GM18868 (cell line): ENCODE measurements around the gene ZNF841.
"Not testable (repeated sequence)": the region's sequence is repeated elsewhere in the genome, so short reads cannot be mapped to it uniquely, and the experiment has no call there.

ENCODE experiments used
- ATAC-seq: cut with Tn5 transposase; IDR thresholded peaks from one replicate; pipeline ENCODE4 v1.9.1; 2021; ENCODE audit warnings: mild to moderate bottlenecking, moderate library complexity; ENCODE audit not compliant: unreplicated experiment

ZNF841 gene

GRCh38 chr19:52095172-52096014, at the start of gene ZNF841:
ZNF841 (minus strand) TSS chr19:52095765; CDS start chr19:52084801, 10,964 bp downstream.
- ATAC-seq: peak; percentile 71

DNA sequence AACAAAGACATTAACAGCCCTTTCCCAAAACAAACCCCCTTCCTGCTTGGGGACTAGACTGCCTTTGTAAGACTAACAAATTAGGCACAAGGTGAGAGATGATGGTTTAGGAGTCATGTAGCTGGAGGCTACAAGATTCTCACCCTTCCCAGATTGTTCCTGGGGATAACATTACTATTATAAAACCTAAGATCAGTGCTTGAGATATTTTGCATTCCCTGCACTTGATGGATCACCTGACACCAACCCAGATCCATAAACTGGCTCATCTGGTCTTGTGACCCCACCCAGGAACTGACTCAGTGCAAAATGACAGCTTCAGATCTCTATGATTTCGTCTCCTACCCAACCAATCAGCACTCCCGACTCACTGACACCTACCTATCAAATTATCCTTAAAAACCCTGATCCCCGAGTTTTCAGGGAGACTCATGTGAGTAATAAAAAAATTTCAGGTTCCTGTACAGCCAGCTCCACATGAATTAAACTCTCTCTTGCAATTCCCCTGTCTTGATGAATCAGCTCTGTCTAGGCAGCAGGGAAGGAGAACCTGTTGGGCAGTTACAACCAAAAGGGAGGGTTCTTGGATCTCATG, 46.5 kb upstream of the ZNF841 start:
- ATAC-seq: no peak

- ATAC-seq: no peak
Measured at GRCh38 chr19:52141203-52141602, 45.6 kb upstream of the ZNF841 start.

DNA sequence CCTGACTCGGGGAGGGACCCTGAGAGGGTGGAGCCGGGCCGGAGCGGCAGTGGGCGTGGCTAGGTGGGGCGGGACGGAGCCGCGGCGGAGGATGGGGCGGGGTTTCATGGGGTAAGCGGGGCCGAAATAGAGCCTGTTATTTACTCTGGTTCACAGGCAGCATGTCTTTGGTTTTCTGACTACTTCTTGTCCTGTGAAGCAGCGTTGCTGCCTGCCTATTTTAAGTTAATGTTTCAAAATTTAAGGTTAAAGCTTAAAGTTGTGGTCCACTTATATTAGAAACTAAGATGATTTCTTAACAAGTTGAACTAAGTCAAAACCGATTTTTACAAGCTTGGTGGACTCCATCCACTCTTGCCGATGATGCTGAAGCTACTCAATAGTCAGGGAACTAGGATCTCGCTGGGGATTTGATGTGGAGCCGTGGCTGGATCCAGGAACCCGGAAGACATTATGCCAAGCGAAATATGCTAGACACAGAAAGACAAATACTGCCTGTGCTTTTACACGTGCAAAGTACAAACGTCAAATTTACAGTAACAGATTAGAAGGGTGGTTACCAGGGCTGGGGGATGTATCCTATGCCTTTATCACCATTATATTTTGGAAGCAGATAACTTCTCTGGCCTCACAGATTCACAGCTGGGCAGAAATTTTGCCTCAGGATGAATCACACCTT, 44.6 kb upstream of the ZNF841 start:
- peak; percentile 94 for ATAC-seq

DNA sequence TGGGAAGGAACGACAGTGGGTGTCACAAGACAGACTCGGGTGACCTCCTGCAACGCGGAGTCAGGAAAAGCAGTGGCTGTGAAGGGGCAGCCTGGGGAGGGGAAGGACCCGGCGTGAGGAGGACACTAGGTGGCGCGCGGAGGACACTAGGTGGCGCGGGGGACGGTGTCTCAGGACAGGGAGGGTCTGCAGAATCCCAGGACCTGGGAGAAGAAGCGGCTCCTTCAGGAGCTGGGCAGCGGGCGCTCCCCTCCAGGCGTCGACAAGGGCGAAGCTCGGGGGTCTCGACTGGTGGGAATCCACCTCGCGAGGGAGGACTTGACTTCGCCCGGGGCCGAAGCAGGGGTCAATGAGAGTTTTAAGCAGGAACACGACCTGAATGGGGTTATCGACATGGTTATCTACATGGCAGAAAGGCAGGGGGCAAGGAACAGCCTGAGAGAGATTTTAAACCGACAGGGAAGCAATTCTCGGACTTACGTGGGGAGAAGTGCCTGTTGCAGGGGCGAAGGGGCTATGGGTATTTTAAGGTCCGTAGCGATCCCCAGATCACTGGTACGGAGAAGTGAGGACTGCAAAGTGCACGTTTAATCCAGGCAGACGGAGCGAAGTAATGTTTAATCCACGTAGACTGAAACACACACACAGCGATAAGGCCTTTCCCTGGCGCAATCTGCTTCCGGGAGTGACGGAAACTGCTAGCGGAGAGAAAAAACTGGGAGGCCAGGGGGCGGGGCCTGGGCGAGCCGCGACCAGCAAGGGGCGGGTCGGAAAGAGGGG, 43.9 kb upstream of the ZNF841 start, which contains the start of gene ZNF616:
Gene ZNF616 (minus strand): TSS at position 687 of the 780 bp plus-strand sequence. CDS start 9,426 bp downstream, outside the sequence.
- ATAC-seq: peak; percentile 67

GRCh38 chr19:52138983-52139251, 43.4 kb upstream of the ZNF841 start:
- no peak for ATAC-seq

- no peak for ATAC-seq
Measured at GRCh38 chr19:52138278-52138982, 42.9 kb upstream of the ZNF841 start.

DNA sequence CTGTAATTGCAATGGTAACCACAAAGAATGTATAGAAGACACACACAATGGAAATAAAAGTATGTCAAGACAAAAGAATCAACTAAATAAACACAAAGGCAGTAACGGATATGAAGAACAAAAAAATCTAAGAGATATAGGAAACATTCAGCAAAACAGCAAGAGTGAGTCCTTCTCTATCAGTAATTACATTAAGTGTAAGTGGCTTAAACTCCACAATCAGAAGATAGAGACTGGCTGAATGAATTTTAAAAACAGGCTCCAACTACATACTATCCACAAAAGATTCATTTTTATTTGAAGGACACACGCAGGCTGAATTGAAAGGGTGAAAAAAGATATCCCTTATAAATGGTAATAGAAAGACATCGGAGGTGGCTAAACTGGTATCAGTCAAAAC, 24.7 kb upstream of the ZNF841 start:
- no peak for ATAC-seq

DNA sequence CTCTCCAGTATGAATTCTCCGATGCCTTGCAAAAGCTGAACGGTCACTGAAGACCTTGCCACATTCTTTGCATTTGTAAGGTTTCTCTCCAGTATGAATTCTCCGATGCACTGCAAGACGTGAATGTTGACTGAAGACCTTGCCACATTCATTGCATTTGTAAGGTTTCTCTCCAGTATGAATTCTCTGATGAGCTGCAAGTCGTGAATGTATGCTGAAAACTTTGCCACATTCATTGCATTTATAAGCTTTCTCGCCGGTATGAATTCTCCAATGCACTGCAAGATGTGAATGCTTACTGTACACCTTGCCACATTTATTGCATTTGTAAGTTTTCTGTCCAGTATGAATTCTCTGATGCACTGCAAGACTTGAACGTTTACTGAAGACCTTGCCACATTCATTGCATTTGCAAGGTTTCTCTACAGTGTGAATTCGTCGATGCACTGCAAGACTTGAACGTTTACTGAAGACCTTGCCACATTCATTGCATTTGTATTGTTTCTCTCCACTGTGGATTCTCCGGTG, 20.0 kb upstream of the ZNF841 start:
- no peak for ATAC-seq

GRCh38 chr19:52114691-52115090, 19.1 kb upstream of the ZNF841 start:
- ATAC-seq: no peak

GRCh38 chr19:52112624-52113023, 17.1 kb upstream of the ZNF841 start:
- ATAC-seq: no peak

DNA sequence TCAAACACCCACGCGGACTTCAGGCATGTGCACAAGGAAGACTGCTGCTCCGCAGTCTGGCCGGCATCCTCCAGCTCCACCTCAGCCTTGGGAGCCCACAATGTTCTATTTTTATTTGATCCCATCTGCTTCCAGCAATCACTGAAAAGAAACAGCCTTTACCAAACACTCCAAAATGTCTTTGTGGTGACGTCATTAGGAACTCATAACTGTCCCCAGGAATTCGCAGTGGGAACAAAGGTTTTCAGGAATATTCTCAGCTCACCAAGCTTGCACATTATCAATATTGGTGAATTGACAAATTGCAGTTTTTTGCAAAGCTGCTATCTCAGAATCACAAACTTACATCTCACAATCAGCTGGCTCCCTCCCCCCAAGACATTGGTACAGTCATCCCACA, 15.2 kb upstream of the ZNF841 start:
- ATAC-seq: no peak

DNA sequence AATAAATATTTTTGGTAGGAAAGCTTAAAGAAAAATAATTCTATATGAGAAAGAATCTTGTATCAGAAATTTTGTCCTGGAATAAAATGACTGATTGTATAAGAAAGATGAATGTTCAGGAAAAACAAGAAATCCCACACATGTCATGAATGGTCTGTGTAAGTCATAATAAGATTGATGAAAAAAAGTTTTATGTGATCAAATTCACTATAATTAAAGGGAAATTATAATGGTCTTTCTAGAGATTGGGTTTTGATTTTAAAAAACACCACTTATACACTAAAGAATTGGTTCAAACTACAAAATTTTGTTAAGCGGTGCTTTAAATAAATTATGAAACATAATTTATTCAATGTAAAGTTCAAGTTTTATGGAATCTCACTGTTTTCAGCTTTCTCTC, 7.2 kb upstream of the ZNF841 start:
- ATAC-seq: no peak

DNA sequence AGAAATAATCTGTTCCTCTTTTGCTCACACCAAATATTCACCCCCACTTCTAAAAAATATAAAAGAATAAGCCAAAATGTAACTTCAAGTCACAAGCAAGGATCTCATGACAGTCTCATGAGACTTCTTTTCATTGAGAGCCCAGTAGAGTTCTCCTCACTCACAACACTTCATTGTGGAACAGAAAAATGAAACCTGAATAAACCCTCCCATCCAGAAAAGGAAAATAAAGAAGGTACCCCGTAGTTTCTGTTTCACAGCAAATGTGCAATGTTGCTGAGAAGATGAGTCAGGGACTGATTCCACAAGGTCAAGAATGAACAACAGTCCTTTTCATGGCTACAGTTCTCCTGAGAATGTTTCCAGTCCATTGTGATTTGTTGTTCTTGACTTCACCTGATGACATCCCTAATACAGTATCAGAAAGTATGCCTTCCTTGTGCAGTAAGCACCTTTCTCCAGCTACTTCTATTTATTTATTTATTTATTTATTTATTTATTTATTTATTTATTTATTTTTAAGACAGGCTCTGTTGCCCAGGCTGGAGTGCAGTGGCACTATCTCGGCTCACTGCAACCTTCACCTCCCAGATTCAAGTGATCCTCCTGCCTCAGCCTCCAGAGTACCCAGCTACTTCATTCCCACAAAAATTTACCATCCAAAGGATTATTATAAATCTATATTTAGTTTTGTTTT, 6.4 kb upstream of the ZNF841 start:
- ATAC-seq: no peak

DNA sequence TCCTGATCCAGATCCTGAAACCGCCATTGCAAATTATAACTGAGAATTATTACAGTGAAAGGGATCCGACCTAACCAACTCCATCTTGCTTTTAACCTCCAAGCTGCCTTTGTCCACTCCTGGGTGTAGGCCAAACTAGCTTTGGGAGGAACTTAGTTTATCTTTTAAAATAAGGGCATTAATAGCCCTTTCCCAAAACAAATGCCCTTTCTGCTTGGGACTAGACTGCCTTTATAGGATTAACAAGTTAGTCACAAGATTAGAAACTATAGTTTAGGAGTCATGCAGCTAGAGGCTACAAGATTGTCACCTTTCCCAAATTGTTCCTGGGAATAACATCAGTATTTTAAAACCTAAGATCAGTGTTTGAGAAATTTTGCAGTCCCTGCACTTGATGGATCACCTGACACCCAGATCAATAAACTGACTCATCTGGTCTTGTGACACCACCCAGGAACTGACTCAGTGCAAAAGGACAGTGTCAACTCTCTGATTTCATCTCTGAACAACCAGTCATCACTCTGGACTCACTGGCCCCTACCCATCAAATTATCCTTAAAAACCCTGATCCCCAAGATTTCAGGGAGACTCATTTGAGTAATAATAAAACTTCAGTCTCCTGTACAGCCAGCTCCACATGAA, 4.1 kb upstream of the ZNF841 start:
- ATAC-seq: no peak

GRCh38 chr19:52096416-52096815, 851 bp upstream of the ZNF841 start:
- not testable (repeated sequence) for ATAC-seq

DNA sequence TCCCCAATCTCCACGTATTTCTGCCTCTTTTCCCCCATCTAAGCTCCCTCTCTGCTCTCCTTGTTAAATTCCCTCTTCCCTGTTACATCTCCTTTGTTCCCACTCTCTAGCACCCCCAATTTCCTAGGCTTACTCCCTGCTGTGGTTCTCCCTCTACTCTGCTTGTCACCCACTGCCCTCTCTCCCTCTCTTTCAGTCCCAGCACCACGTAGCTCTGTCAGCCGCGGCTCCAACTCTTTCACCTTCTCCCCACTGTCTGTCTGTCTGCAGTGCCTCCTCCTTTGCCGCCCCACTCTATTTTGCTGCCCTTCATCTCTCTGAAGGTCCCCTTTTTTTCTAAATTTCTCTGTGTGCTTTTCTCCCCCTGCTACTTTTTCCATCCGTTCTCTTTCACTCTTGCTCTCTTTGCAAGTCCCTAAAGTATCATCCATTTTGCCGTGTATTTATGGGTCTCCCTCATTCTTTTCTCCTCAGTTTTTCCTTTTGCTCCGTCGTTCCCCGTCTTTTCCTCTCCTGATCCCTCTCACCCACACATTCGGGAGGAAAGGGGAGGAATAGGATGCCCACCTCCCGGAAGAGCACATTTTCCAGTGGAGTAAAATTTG, 937 bp downstream of the ZNF841 start:
- ATAC-seq: no peak

- no peak for ATAC-seq
Measured at GRCh38 chr19:52086481-52086880, 9.1 kb downstream of the ZNF841 start.

GRCh38 chr19:52070496-52070895, 25.1 kb downstream of the ZNF841 start:
- ATAC-seq: no peak
